Ovary (tissue), 9 donors: ENCODE data around the gene GALNT16. TPM values are rescaled to one million over a fixed set of nuclear protein-coding genes. Genes with fewer than 3 reads are reported as not detected.

Source experiments
- DNase-seq, 5 donors: peaks; one replicate each; pipeline ENCODE4 v3.0.0-alpha.2; 2019 to 2020
- H3K27ac ChIP-seq, 2 donors: fragments of 200-600 bp; one replicate each; pipeline versions ENCODE4 v1.5.1 to v1.8.0; 2019 to 2022
- H3K27me3 ChIP-seq: fragments of 200-600 bp; one replicate; pipeline ENCODE4 v1.8.0; 2022
- H3K36me3 ChIP-seq: fragments of 200-600 bp; sonication (generic); one replicate; pipeline ENCODE4 v1.5.1; 2019
- H3K4me1 ChIP-seq: one replicate; pipeline ENCODE4 v1.8.1; 2013; ENCODE audit warnings: mild to moderate bottlenecking, moderate library complexity; ENCODE audit not compliant: insufficient read depth
- H3K4me3 ChIP-seq: fragments of 200-600 bp; sonication (generic); one replicate; pipeline ENCODE4 v1.5.1; 2017
- H3K9me3 ChIP-seq, 2 donors: fragments of 200-600 bp in 1 of 2; sonication (generic) in 1 of 2; one replicate each; pipeline versions ENCODE4 v1.5.1 to v1.8.1; 2013 to 2019; ENCODE audit warnings: mild to moderate bottlenecking in 1 of 2, moderate library complexity in 1 of 2
- EP300 ChIP-seq: sonication (generic); formaldehyde crosslinking; IDR thresholded peaks from one replicate; pipeline ENCODE4 v1.6.1; 2017; ENCODE audit warnings: antibody characterized with exemption
- POLR2A ChIP-seq: fragments of 450-650 bp; IDR thresholded peaks from one replicate; pipeline ENCODE4 v1.6.1; 2017; ENCODE audit warnings: antibody characterized with exemption, mild to moderate bottlenecking, moderate library complexity
- WGBS, 3 donors: extraction: QIAGEN DNeasy Blood & Tissue Kit in 1 of 3; methylation state at CpG; one replicate each; pipeline versions ENCODE4 v1.1.5 to v1.1.7; 2013 to 2017; 5-methylcytosine and 5-hydroxymethylcytosine counted together
- intact Hi-C, 4 donors: fragments of 100-400 bp; cut with DNase I; formaldehyde crosslinking; loops; one replicate each; pipeline versions ENCODE4 v1.11.0 to v1.15.1; 2022 to 2023
- polyA plus RNA-seq, 2 donors: library from polyadenylated mRNA; stranded (reverse); fragments of 200-250 nt in 1 of 2; fragments of 350-450 nt in 1 of 2; fragmentation: Illumina TruSeq in 1 of 2; extraction: RNeasy Lipid Tissue Mini Kit (QIAGEN cat#74804) in 1 of 2; gene quantifications; one replicate each; pipeline ENCODE4 v1.2.3, GENCODE V29; 2013 to 2014
- total RNA-seq, 7 donors: library from RNA; depleted of rRNA in 2 of 7; stranded (reverse); fragments of >200 nt in 2 of 7; fragmentation: NEBNext Ultra II Directional in 3 of 7; extraction: Animal tissue kit (Norgen Biotek cat#: 25700) in 3 of 7; gene quantifications; one replicate each; pipeline versions ENCODE4 v1.1.0 to v1.2.4, GENCODE V29; 2016 to 2023
- TF ChIP-seq, protein P1 (sequence below), 3 donors: fragments of 450-650 bp in 2 of 3; fragments of 200-600 bp in 1 of 3; IDR thresholded peaks; one replicate each; pipeline versions ENCODE4 v1.5.1 to v1.8.0; 2016 to 2022; ENCODE audit warnings: antibody characterized with exemption in 3 of 3, mild to moderate bottlenecking in 1 of 3
- donor health status: DM: no; HTN: no; CAD: no; lungs with moderate emphysema.
- donor health status: DM: no; HTN: no; CAD: no.
- donor health status: Bipolar disorder and iron deficiency.
- donor health status: DM: yes; HTN: yes; CAD: no.
- donor health status: DM: no; HTN: no; CAD: no.
- donor health status: DM: yes; HTN: yes; CAD: no.

Gene GALNT16
- total and polyA plus RNA-seq, 9 donors: 0.36 to 5.3 (median 2.0) TPM

DNA sequence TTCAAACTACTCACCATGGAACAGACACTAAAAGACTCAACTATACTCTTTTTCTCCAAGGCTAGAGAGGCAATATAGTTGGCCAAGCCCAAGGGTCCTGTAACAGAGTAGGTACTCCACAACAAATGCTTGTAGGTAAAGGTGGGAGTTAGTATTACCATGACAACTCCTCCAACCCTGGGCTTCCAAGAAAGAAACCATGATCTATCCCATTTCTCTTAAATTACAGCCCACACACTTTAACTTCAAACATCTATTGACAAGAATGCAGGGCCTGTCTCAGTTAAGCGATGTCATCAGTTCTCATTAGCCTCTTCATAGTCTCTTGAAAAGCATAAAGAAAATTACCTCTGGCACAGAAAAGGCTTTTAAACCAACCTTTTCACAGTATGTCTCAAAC lies 113.1 kb downstream of the GALNT16 start:
- intact Hi-C loops: no loop called here
- Histone ChIP-seq H3K36me3 (no peaks in the 10 kb centered on the region), H3K4me3 (no peak overlapping the region), H3K9me3 (no peaks in the 10 kb centered on the region), H3K4me1 (no peaks in the 10 kb centered on the region), H3K27me3 (no peaks in the 10 kb centered on the region), H3K27ac (no peak overlapping the region)
- no peak for DNase-seq
- WGBS, 3 donors: 0 to 100% (median 97%) methylated on average over 1 of the region's 1 CpG
- TF ChIP-seq, protein P1, sequence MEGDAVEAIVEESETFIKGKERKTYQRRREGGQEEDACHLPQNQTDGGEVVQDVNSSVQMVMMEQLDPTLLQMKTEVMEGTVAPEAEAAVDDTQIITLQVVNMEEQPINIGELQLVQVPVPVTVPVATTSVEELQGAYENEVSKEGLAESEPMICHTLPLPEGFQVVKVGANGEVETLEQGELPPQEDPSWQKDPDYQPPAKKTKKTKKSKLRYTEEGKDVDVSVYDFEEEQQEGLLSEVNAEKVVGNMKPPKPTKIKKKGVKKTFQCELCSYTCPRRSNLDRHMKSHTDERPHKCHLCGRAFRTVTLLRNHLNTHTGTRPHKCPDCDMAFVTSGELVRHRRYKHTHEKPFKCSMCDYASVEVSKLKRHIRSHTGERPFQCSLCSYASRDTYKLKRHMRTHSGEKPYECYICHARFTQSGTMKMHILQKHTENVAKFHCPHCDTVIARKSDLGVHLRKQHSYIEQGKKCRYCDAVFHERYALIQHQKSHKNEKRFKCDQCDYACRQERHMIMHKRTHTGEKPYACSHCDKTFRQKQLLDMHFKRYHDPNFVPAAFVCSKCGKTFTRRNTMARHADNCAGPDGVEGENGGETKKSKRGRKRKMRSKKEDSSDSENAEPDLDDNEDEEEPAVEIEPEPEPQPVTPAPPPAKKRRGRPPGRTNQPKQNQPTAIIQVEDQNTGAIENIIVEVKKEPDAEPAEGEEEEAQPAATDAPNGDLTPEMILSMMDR (IDR thresholded peaks at IDR 0.05): no peak
- TF ChIP-seq POLR2A (no peak), EP300 (no peak)

DNA sequence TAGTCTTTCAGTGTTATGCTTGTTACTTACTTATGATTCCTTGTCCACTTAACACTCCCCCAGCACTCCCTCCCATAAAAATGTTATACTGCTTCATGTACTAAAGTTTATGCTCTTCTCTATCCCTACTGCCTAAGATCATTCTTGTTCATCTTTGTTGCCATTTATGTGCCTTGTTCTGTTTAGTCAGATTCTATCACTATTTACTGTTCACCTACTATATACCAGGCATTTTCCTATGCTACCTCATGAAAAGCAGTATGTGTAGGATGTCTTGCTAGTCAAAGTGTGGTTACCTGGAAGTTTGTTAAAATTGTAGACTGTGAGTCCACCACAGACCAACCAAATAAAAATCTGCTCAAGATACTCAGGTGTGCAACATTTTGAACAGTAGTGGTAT lies 114.3 kb downstream of the GALNT16 start:
- DNase-seq: no peak
- Histone ChIP-seq H3K27ac (no peak overlapping the region), H3K4me1 (no peaks in the 10 kb centered on the region), H3K4me3 (no peak overlapping the region), H3K36me3 (no peaks in the 10 kb centered on the region), H3K9me3 (no peaks in the 10 kb centered on the region), H3K27me3 (no peaks in the 10 kb centered on the region)
- TF ChIP-seq POLR2A (no peak), EP300 (no peak)
- TF ChIP-seq, protein P1 (IDR thresholded peaks at IDR 0.05): no peak
- intact Hi-C loops: no loop called here

DNA sequence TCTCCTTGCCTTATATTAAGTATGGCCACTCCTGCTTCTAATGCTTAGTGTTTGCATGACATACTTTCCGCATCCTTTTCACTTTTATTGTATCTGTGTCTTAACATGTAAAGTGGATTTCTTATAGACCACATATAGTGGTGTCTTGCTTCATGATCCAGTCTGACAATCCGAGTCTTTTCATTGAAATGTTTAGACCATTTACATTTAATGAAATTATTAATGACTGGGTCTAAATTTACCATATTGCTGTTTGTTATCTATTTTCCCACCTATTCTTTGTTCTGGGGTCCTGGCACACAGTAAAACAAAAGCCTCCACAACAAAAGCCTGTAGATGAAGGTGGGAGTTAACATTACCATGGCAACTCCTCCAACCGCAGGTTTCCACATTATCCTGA lies 115.2 kb downstream of the GALNT16 start:
- H3K4me1 ChIP-seq: no peaks in the 10 kb centered on the region
- intact Hi-C loops: no loop called here
- no peaks in the 10 kb centered on the region for H3K27me3 ChIP-seq
- no peak overlapping the region for H3K27ac ChIP-seq
- DNase-seq: no peak
- H3K36me3 ChIP-seq: no peaks in the 10 kb centered on the region
- no peaks in the 10 kb centered on the region for H3K9me3 ChIP-seq
- TF ChIP-seq POLR2A: no peak
- TF ChIP-seq, protein P1 (IDR thresholded peaks at IDR 0.05): no peak
- no peak for TF ChIP-seq EP300
- WGBS, 3 donors: 85 to 96% (median 95%) methylated on average over 3 of the region's 3 CpGs
- no peak overlapping the region for H3K4me3 ChIP-seq

DNA sequence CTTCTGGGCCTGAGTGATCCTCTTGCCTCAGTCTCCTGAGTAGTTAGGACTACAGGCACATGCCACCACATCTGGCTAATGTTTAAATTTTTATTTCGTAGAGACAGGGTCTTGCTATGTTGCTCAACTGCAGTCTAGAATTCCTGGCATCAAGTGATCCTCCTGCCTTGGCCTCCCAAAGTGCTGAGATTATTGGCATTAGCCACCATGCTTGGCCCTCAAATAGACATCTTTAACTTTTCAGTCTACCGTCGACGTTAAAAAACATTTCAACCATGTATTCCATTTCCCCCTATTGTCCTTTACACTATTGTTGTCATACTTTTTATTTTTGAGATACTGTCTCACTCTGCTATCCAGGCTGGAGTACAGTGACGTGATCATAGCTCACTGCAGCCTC lies 115.8 kb downstream of the GALNT16 start:
- no peaks in the 10 kb centered on the region for H3K27me3 ChIP-seq
- no peak for TF ChIP-seq POLR2A
- no peak for TF ChIP-seq EP300
- TF ChIP-seq, protein P1 (IDR thresholded peaks at IDR 0.05): no peak
- 97% methylated on average over 5 of the region's 5 CpGs for WGBS, 3 donors
- intact Hi-C loops: no loop called here
- H3K9me3 ChIP-seq: no peaks in the 10 kb centered on the region
- H3K27ac ChIP-seq: no peak overlapping the region
- no peak for DNase-seq
- H3K4me3 ChIP-seq: no peak overlapping the region
- peaks cover 1% of the 10 kb centered on the region for H3K4me1 ChIP-seq
- no peaks in the 10 kb centered on the region for H3K36me3 ChIP-seq

DNA sequence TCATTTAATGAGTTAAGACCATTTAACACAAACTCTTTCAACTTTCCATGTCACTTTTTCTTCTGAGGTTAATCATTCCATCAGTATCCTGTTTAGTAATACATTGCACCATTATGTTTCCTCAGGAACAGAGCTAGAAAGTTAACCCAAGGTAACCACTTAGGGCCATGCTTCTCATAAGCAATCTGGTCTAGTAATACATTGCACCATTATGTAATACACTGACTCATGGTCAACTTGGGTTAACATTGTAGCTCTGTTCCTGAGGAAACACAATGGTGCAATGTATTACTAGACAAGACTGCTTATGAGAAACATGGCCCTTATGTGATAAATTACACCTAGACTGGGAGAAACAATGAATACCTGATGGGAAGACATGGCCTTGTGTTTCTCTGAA lies 116.5 kb downstream of the GALNT16 start:
- intact Hi-C loops: no loop called here
- no peaks in the 10 kb centered on the region for H3K36me3 ChIP-seq

More for the DNA sequence above, 116.5 kb downstream of the GALNT16 start:
- no peak overlapping the region for H3K4me3 ChIP-seq
- no peaks in the 10 kb centered on the region for H3K9me3 ChIP-seq
- DNase-seq: no peak
- TF ChIP-seq POLR2A (no peak), EP300 (no peak)
- TF ChIP-seq, protein P1 (IDR thresholded peaks at IDR 0.05): no peak
- H3K27me3 ChIP-seq: no peaks in the 10 kb centered on the region
- peaks cover 3% of the 10 kb centered on the region for H3K4me1 ChIP-seq
- H3K27ac ChIP-seq: no peak overlapping the region
